NCI-H1930 (cell line): ENCODE data around the gene FLNA.
"Not testable (repeated sequence)": the region's sequence is repeated elsewhere in the genome, so short reads cannot be mapped to it uniquely, and the experiment has no call there.

Experiments used
- DNase-seq, 2 experiments: peaks; one replicate each; lab custom pipeline; 2025; lab: John Stamatoyannopoulos, UW

The FLNA gene

GRCh38 chrX:154305541-154306205, 68.8 kb downstream of the FLNA start:
- DNase-seq = no peak

- DNase-seq = no peak
Measured at GRCh38 chrX:154304846-154305245, 69.6 kb downstream of the FLNA start.

GRCh38 chrX:154303476-154303875, 71.0 kb downstream of the FLNA start:
- DNase-seq = no peak

GRCh38 chrX:154302998-154303397, 71.4 kb downstream of the FLNA start:
- not testable (repeated sequence) for DNase-seq

- no peak for DNase-seq
Measured at GRCh38 chrX:154300816-154301215, 73.6 kb downstream of the FLNA start.
